ENCODE measurements around the gene TCOF1.

The TCOF1 gene

DNA sequence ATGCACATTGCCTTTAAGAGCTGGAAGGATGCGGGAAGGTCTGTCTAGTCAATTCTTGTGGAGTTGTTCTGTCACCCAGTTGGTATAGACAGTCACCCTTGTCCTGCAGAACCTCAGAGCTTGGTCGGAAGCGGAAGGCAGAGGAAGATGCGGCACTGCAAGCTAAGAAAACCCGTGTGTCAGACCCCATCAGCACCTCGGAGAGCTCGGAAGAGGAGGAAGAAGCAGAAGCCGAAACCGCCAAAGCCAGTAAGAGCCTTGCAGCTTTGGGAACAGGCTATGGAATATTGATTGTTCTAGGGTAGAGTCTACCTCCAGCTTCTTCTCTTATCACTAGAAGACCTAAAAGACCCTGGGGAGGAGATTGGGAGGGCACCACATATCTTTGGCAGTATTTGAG lies 6.5 kb downstream of the TCOF1 start:
- no peak overlapping the region for H3K4me3 ChIP-seq (replicated peaks; ENCODE audit: low read depth, low read length)
- no peak for DNase-seq (ENCODE audit: extremely low read depth, low read depth)
- TF ChIP-seq, protein P1, sequence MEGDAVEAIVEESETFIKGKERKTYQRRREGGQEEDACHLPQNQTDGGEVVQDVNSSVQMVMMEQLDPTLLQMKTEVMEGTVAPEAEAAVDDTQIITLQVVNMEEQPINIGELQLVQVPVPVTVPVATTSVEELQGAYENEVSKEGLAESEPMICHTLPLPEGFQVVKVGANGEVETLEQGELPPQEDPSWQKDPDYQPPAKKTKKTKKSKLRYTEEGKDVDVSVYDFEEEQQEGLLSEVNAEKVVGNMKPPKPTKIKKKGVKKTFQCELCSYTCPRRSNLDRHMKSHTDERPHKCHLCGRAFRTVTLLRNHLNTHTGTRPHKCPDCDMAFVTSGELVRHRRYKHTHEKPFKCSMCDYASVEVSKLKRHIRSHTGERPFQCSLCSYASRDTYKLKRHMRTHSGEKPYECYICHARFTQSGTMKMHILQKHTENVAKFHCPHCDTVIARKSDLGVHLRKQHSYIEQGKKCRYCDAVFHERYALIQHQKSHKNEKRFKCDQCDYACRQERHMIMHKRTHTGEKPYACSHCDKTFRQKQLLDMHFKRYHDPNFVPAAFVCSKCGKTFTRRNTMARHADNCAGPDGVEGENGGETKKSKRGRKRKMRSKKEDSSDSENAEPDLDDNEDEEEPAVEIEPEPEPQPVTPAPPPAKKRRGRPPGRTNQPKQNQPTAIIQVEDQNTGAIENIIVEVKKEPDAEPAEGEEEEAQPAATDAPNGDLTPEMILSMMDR (IDR thresholded peaks at IDR 0.05; ENCODE audit: low read depth, low read length, missing control alignments): no peak

DNA sequence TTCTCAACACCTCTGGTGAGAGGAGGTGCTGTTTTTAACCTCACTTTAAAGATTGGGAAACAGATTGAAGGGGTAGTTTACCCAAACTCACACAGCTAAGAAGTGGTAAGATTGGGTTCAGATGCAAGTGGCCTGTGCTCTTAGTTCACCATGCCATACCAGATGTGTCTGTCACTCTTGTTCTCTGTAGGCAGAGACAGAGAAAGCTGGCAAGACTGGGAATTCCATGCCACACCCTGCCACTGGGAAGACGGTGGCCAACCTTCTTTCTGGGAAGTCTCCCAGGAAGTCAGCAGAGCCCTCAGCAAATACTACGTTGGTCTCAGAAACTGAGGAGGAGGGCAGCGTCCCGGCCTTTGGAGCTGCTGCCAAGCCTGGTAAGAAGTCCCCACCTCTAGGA lies 11.0 kb downstream of the TCOF1 start:
- TF ChIP-seq, protein P1 (IDR thresholded peaks at IDR 0.05; ENCODE audit: low read depth, low read length, missing control alignments): no peak
- no peak for DNase-seq (ENCODE audit: extremely low read depth, low read depth)
- no peak overlapping the region for H3K4me3 ChIP-seq (replicated peaks; ENCODE audit: low read depth, low read length)

GRCh38 chr5:150372639-150373038 lies 15.1 kb downstream of the TCOF1 start:
- no peak overlapping the region for H3K4me3 ChIP-seq (replicated peaks; ENCODE audit: low read depth, low read length)
- DNase-seq (ENCODE audit: extremely low read depth, low read depth): no peak
- TF ChIP-seq, protein P1 (IDR thresholded peaks at IDR 0.05; ENCODE audit: low read depth, low read length, missing control alignments): no peak

GRCh38 chr5:150374651-150375050 lies 17.2 kb downstream of the TCOF1 start:
- DNase-seq (ENCODE audit: extremely low read depth, low read depth): no peak

DNA sequence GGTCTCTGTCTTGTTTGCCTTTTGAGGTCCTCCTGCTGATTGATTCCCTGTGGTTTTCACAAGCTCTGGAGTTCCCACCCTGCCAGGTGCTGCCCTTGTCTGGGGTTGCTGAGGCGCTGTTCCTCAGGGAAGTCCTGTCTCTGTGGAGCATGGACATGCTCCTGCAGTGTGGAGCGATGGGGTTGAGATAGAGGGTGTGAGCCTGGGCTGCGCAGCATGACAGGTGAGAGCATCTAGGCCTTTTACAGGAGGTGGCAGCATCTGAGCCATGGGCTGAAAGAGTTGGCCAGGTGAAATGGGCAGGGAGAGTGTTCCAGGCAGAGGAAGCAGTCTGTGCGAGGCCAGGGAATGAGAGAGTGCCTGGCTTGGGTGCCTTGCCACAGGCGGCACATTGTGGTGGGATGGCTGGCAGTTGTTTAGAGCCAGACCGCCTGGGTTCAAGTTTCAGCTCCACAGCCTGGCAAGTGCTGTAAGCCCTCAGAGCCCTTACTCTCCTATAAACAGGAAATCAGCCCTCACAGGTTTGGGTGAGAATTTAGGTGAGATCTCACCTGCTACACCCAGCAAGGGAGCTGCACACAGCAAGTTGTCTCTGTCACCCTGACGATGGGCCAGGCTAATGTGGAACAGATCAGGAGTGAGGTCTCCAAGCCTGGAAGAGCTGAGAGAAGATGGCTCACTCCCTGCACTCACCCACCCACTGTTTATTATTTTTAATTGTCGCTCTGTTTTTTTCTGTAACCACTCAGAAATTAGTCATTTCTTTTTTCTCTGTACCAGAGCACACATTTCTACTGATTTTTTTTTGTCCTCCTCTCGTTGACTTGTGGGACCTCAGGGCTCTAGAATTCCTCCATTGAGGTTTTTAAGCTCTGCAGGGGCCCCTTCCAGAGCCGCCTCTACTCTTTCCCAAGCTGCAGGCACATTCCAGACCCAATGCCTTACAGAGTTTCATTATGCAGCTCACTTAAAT lies 19.6 kb downstream of the TCOF1 start:
- TF ChIP-seq, protein P1 (IDR thresholded peaks at IDR 0.05; ENCODE audit: low read depth, low read length, missing control alignments): no peak
- DNase-seq (ENCODE audit: extremely low read depth, low read depth): no peak
- H3K4me3 ChIP-seq (replicated peaks; ENCODE audit: low read depth, low read length): no peak overlapping the region

More at GRCh38 chr5:150374651-150375050, 17.2 kb downstream of the TCOF1 start:
- TF ChIP-seq, protein P1 (IDR thresholded peaks at IDR 0.05; ENCODE audit: low read depth, low read length, missing control alignments): no peak
- H3K4me3 ChIP-seq (replicated peaks; ENCODE audit: low read depth, low read length): no peak overlapping the region

DNA sequence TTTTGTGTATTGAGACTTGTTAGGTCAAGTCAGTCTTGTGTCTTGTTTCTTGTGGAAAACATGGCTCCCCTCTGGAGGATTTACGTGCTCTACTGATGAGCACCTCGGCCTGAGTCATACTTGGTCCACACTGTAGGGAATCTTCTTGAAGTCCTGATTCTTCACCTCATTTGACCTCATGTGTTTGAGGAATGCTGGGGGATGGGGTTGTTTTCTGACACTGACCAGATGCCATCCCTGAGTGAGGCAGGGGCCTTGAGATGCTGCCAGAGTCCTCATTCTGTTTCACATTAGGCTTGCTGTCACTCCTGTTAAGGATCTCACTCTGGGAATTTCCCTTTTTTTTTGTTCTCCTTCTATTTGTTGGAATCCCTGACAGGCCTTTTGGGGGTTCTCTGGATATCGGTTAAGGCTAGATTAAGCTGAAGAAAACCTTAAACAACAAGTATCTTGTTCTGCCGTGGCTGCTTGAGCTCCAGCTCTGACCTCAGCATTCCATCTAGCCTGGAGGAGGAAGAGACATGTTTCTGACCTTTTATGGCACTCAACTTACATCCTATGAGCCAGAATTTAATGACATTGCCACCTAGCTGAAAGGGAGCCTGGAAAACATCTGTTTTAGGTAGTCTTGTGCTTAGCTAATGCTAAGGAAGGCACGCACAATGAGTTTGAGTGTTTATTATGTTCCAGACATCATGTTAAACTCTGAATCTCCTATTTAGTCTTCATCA lies 20.6 kb downstream of the TCOF1 start:
- TF ChIP-seq, protein P1 (IDR thresholded peaks at IDR 0.05; ENCODE audit: low read depth, low read length, missing control alignments): no peak
- peak; percentile 93 for DNase-seq (ENCODE audit: extremely low read depth, low read depth)
- H3K4me3 ChIP-seq (replicated peaks; ENCODE audit: low read depth, low read length): no peak overlapping the region
